DMS153 (cell line): Measurements from ENCODE around the gene PRMT1.
"Not testable (repeated sequence)": the region's sequence is repeated elsewhere in the genome, so short reads cannot be mapped to it uniquely, and the experiment has no call there.

Source experiments
- DNase-seq: peaks from one replicate; lab custom pipeline; 2025; lab: John Stamatoyannopoulos, UW

The PRMT1 gene

GRCh38 chr19:49677231-49677900, at the start of gene PRMT1:
Gene PRMT1 (plus strand): TSS chr19:49677271. CDS start chr19:49677281, 10 bp downstream.
- no peak for DNase-seq

- DNase-seq = no peak
These were observed 47.4 kb upstream of the PRMT1 start for GRCh38 chr19:49629659-49630058.

GRCh38 chr19:49631014-49631588, 46.0 kb upstream of the PRMT1 start:
- no peak for DNase-seq

- DNase-seq = no peak
These were observed 45.4 kb upstream of the PRMT1 start for GRCh38 chr19:49631610-49632192.

GRCh38 chr19:49632576-49632975, 44.5 kb upstream of the PRMT1 start:
- DNase-seq = no peak

GRCh38 chr19:49633273-49633672, 43.8 kb upstream of the PRMT1 start:
- DNase-seq = not testable (repeated sequence)

GRCh38 chr19:49635530-49636232, 41.4 kb upstream of the PRMT1 start:
- no peak for DNase-seq

- no peak for DNase-seq
These were observed 40.7 kb upstream of the PRMT1 start for GRCh38 chr19:49636233-49636932.

GRCh38 chr19:49637821-49638738, 39.0 kb upstream of the PRMT1 start:
- DNase-seq = no peak

GRCh38 chr19:49639401-49640112, 37.5 kb upstream of the PRMT1 start:
- no peak for DNase-seq

- peak; percentile 99 for DNase-seq
These were observed 36.8 kb upstream of the PRMT1 start, which contains the start of gene RRAS for GRCh38 chr19:49640113-49640898. Gene RRAS (minus strand): TSS chr19:49640143. CDS start chr19:49640098, 45 bp downstream.

GRCh38 chr19:49641688-49642491, 35.2 kb upstream of the PRMT1 start, which contains the start of gene SCAF1:
Gene SCAF1 (plus strand): TSS chr19:49642209. CDS start chr19:49645027, 2,818 bp downstream.
- DNase-seq = peak; percentile 99

- DNase-seq = no peak
These were observed 34.5 kb upstream of the PRMT1 start for GRCh38 chr19:49642492-49643035.

- DNase-seq = no peak
These were observed 33.6 kb upstream of the PRMT1 start for GRCh38 chr19:49643466-49643865.

GRCh38 chr19:49645592-49645991, 31.5 kb upstream of the PRMT1 start:
- DNase-seq = no peak

GRCh38 chr19:49645995-49646394, 31.1 kb upstream of the PRMT1 start:
- no peak for DNase-seq

GRCh38 chr19:49646586-49646985, 30.5 kb upstream of the PRMT1 start:
- DNase-seq = no peak
